Esophagus muscularis mucosa (tissue), 4 donors: Measurements from ENCODE around the gene RUVBL1. TPM values are rescaled to one million over a fixed set of nuclear protein-coding genes. Genes with fewer than 3 reads are reported as not detected.

Experiments used
- DNase-seq: peaks from one replicate; pipeline ENCODE4 v3.0.0-alpha.2; 2017; ENCODE audit errors: extremely low spot score
- H3K27ac ChIP-seq, 4 donors: fragments of 200-600 bp; sonication (generic); replicated peaks in 1 of 4; 1 replicate in 3 of 4; 2 replicates in 1 of 4; pipeline ENCODE4 v1.5.1; 2016 to 2019; ENCODE audit warnings: mild to moderate bottlenecking in 1 of 4
- H3K27me3 ChIP-seq, 4 donors: fragments of 200-600 bp; sonication (generic); one replicate each; pipeline versions ENCODE4 v1.5.1 to v1.6.0; 2016 to 2019
- H3K36me3 ChIP-seq, 4 donors: fragments of 200-600 bp; sonication (generic); one replicate each; pipeline ENCODE4 v1.5.1; 2016 to 2019
- H3K4me1 ChIP-seq, 4 donors: fragments of 200-600 bp; sonication (generic); one replicate each; pipeline ENCODE4 v1.5.1; 2016 to 2019
- H3K4me3 ChIP-seq, 4 donors: fragments of 200-600 bp; sonication (generic); 1 replicate in 2 of 4; 2 replicates in 2 of 4; pipeline ENCODE4 v1.5.1; 2016 to 2019; ENCODE audit warnings: mild to moderate bottlenecking in 4 of 4, moderate library complexity in 1 of 4
- H3K9me3 ChIP-seq, 4 donors: fragments of 200-600 bp; sonication (generic); 1 replicate in 3 of 4; 2 replicates in 1 of 4; pipeline ENCODE4 v1.5.1; 2016 to 2019
- EP300 ChIP-seq: sonication (generic); formaldehyde crosslinking; IDR thresholded peaks from one replicate; pipeline ENCODE4 v1.6.1; 2017; ENCODE audit warnings: antibody characterized with exemption
- POLR2A ChIP-seq: fragments of 450-650 bp; IDR thresholded peaks from one replicate; pipeline ENCODE4 v1.6.1; 2017; ENCODE audit warnings: antibody characterized with exemption, moderate library complexity, mild to moderate bottlenecking, low read depth
- POLR2AphosphoS5 ChIP-seq, 2 donors: sonication (generic); formaldehyde crosslinking; IDR thresholded peaks; one replicate each; pipeline ENCODE4 v1.6.1; 2017; ENCODE audit warnings: antibody characterized with exemption in 2 of 2
- WGBS: methylation state at CpG from one replicate; pipeline ENCODE4 v1.1.5; 2018; 5-methylcytosine and 5-hydroxymethylcytosine counted together
- intact Hi-C: fragments of 100-400 bp; cut with DNase I; formaldehyde crosslinking; loops from one replicate; pipeline ENCODE4 v1.15.1; 2023
- total RNA-seq, 4 donors: library from RNA; depleted of rRNA; stranded (reverse); fragments of >200 nt; gene quantifications; one replicate each; pipeline versions ENCODE4 v1.1.0 to v1.2.1, GENCODE V29; 2016
- TF ChIP-seq, protein P1 (sequence below), 3 experiments: fragments of 200-600 bp in 2 of 3; fragments of 450-650 bp in 1 of 3; sonication (generic) in 2 of 3; IDR thresholded peaks; one replicate each; pipeline ENCODE4 v1.5.1; 2017 to 2019; ENCODE audit warnings: antibody characterized with exemption in 3 of 3, mild to moderate bottlenecking in 2 of 3, moderate library complexity in 1 of 3

RUVBL1 gene
- total RNA-seq, 4 donors from 2014 or later = 21.4 to 28.9 (median 23.8) TPM

- intact Hi-C loops = no loop called here
- Histone ChIP-seq H3K4me1 (no peaks in the 10 kb centered on the region), H3K9me3 (no peaks in the 10 kb centered on the region), H3K36me3 (no peaks in the 10 kb centered on the region), H3K27me3 (peaks cover 0 to 2% (median 0%) of the 10 kb centered on the region in 4 donors), H3K4me3 (no peak overlapping the region), H3K27ac (no peak overlapping the region)
- TF ChIP-seq POLR2A (no peak), POLR2AphosphoS5 (IDR thresholded peaks at IDR 0.05) (no peak), EP300 (no peak)
- TF ChIP-seq, protein P1, sequence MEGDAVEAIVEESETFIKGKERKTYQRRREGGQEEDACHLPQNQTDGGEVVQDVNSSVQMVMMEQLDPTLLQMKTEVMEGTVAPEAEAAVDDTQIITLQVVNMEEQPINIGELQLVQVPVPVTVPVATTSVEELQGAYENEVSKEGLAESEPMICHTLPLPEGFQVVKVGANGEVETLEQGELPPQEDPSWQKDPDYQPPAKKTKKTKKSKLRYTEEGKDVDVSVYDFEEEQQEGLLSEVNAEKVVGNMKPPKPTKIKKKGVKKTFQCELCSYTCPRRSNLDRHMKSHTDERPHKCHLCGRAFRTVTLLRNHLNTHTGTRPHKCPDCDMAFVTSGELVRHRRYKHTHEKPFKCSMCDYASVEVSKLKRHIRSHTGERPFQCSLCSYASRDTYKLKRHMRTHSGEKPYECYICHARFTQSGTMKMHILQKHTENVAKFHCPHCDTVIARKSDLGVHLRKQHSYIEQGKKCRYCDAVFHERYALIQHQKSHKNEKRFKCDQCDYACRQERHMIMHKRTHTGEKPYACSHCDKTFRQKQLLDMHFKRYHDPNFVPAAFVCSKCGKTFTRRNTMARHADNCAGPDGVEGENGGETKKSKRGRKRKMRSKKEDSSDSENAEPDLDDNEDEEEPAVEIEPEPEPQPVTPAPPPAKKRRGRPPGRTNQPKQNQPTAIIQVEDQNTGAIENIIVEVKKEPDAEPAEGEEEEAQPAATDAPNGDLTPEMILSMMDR (IDR thresholded peaks at IDR 0.05) = no peak
- DNase-seq = no peak
- WGBS = 63% methylated on average over 6 of the region's 6 CpGs
Measured at GRCh38 chr3:128145279-128145678, 21.7 kb upstream of the RUVBL1 start.

- DNase-seq = no peak
- TF ChIP-seq EP300 (no peak), POLR2A (no peak), POLR2AphosphoS5 (IDR thresholded peaks at IDR 0.05) (no peak)
- TF ChIP-seq, protein P1 (IDR thresholded peaks at IDR 0.05) = no peak
- Histone ChIP-seq H3K9me3 (no peaks in the 10 kb centered on the region), H3K27ac (no peak overlapping the region), H3K27me3 (peaks cover 0 to 3% (median 0%) of the 10 kb centered on the region in 4 donors), H3K4me1 (no peaks in the 10 kb centered on the region), H3K4me3 (no peak overlapping the region), H3K36me3 (no peaks in the 10 kb centered on the region)
- 78% methylated on average over 5 of the region's 5 CpGs for WGBS
- intact Hi-C loops = no loop called here
Measured at GRCh38 chr3:128144512-128145187, 21.0 kb upstream of the RUVBL1 start.

- TF ChIP-seq, protein P1 (IDR thresholded peaks at IDR 0.05) = no peak
- TF ChIP-seq POLR2A (no peak), EP300 (no peak), POLR2AphosphoS5 (IDR thresholded peaks at IDR 0.05) (no peak)
- intact Hi-C loops = no loop called here
- Histone ChIP-seq H3K27me3 (peaks cover 0 to 3% (median 0%) of the 10 kb centered on the region in 4 donors), H3K4me1 (no peaks in the 10 kb centered on the region), H3K27ac (no peak overlapping the region), H3K36me3 (no peaks in the 10 kb centered on the region), H3K4me3 (no peak overlapping the region), H3K9me3 (no peaks in the 10 kb centered on the region)
- WGBS = 81% methylated on average over 4 of the region's 4 CpGs
- DNase-seq = no peak
Measured at GRCh38 chr3:128143496-128143895, 19.9 kb upstream of the RUVBL1 start.

- WGBS = 66% methylated on average over 3 of the region's 3 CpGs
- TF ChIP-seq, protein P1 (IDR thresholded peaks at IDR 0.05) = peak; percentile 31 to 53 (median 48)
- no peak for TF ChIP-seq EP300
- Histone ChIP-seq H3K4me1 (no peaks in the 10 kb centered on the region), H3K36me3 (no peaks in the 10 kb centered on the region), H3K9me3 (no peaks in the 10 kb centered on the region), H3K27ac (no peak overlapping the region), H3K27me3 (peaks cover 0 to 8% (median 0%) of the 10 kb centered on the region in 4 donors), H3K4me3 (no peak overlapping the region)
- no peak for DNase-seq
- intact Hi-C loops = no loop called here
Measured at GRCh38 chr3:128133273-128133883, 9.8 kb upstream of the RUVBL1 start.
